Activated T-cell treated with anti-CD3 and anti-CD28 coated beads for 4 hours (primary cell): ENCODE data around the gene ZBED4.

Experiments
- DNase-seq: peaks from one replicate; pipeline ENCODE4 v3.0.0-alpha.2; 2020

The ZBED4 gene

DNA sequence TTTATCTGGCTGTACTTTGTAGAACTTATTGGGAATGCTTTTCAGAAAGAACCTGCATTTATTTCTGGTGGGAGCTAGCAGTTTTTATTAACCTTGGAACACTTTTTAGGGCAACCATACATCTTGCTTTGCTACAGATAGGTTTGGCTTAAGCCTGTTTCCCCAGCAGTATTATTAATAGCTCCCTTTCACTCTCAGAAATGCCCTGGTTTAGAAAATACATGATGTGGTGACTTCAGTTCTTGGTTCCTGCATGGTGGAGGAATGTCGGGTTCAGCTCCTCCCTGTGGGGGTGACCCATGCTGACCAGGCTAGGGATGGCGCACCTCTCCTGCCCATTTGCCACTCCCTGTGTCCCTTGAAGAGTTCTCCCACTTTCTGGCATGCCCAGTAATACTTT lies 28.2 kb downstream of the ZBED4 start:
- DNase-seq: no peak

DNA sequence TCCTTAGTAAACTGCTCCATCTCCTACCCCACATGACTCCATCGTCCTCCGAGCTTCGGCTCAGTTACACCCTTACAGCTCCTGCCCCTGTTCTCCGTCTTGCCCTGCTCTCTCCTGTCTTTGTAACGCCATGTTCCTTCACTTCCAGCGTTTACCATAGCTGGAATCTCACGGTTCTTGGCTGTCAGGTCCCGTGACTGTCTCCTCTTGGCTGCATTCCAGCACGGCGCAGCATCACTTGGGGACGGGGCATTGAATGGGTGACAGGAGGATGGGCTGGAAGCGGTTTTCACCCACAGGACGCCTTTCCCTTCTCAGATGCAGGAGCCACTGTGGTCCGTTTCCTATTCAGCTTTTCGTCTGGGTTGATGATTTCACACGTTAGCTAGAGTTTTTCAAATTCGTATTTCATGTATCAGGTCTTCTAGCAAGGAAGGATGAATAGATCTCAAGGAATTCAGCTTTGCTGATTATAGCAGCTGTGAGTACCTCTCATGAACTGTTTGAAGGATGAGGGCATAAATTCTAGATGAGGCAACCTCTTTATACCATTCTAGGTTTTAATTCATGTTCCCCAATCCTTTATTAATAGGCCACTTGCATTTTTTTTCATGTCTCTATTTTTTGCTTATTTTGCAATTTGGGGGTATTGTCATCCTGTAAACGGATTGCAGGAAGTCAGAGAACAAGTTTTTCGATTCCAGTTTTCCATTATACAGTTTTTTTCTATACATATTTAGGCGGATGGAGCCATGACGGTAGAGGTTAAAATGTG lies 29.1 kb downstream of the ZBED4 start:
- DNase-seq: no peak

DNA sequence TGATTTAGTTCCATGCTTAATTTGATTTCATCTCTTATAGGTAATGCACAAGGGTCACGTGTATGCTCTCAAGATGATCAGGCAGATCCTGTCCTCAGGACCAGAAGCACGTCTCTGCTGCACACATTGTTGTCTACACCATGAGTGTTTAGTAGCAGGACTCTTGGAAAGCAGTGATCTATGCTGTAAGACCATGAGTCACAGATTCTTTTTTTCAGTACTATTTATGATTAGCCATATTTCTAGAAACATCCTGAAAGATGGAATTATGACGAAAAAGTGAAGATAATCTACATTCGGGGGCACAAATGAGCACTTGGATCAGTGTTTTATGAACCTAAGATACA lies 29.6 kb downstream of the ZBED4 start:
- DNase-seq: no peak

DNA sequence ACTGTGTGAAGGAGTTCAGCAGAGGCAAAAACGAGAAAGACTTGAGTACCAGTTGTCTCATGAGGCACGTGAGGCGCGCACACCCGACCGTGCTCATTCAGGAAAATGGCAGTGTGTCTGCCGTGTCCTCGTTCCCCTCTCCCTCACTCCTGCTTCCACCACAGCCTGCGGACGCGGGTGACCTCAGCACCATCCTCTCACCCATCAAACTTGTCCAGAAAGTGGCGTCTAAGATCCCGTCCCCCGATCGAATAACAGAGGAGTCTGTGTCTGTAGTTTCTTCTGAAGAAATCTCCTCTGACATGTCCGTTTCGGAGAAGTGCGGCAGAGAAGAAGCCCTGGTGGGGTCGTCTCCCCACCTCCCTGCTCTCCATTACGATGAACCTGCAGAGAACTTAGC lies 30.4 kb downstream of the ZBED4 start:
- no peak for DNase-seq

DNA sequence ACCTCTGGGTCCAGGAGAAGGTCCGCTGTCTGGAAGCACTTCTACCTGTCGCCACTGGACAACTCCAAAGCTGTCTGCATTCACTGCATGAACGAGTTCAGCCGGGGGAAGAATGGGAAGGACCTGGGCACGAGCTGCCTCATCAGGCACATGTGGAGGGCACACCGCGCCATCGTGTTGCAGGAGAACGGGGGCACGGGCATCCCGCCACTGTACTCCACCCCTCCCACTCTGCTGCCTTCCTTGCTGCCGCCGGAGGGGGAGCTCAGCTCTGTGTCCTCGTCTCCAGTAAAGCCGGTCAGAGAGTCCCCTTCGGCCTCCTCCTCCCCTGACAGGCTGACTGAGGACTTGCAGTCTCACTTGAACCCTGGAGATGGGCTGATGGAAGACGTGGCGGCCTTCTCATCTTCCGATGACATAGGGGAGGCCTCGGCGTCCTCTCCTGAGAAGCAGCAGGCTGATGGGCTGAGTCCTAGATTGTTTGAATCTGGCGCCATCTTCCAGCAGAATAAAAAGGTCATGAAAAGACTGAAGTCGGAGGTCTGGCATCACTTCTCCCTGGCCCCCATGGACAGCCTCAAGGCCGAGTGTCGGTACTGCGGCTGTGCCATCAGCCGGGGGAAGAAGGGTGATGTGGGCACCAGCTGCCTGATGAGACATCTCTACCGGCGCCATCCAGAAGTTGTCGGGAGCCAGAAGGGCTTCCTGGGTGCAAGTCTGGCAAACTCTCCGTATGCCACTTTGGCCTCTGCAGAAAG lies 31.0 kb downstream of the ZBED4 start:
- no peak for DNase-seq

GRCh38 chr22:49885281-49885680 lies 31.6 kb downstream of the ZBED4 start:
- DNase-seq: no peak

DNA sequence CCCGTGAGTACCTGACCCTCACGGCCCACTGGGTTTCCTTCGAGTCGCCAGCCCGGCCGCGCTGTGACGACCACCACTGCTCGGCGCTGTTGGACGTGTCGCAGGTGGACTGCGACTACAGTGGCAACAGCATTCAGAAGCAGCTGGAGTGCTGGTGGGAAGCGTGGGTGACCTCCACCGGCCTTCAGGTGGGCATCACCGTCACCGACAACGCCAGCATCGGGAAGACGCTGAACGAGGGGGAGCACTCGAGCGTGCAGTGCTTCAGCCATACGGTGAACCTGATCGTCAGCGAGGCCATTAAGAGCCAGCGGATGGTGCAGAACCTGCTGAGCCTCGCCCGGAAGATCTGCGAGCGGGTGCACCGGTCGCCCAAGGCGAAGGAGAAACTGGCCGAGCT lies 32.2 kb downstream of the ZBED4 start:
- DNase-seq: no peak

DNA sequence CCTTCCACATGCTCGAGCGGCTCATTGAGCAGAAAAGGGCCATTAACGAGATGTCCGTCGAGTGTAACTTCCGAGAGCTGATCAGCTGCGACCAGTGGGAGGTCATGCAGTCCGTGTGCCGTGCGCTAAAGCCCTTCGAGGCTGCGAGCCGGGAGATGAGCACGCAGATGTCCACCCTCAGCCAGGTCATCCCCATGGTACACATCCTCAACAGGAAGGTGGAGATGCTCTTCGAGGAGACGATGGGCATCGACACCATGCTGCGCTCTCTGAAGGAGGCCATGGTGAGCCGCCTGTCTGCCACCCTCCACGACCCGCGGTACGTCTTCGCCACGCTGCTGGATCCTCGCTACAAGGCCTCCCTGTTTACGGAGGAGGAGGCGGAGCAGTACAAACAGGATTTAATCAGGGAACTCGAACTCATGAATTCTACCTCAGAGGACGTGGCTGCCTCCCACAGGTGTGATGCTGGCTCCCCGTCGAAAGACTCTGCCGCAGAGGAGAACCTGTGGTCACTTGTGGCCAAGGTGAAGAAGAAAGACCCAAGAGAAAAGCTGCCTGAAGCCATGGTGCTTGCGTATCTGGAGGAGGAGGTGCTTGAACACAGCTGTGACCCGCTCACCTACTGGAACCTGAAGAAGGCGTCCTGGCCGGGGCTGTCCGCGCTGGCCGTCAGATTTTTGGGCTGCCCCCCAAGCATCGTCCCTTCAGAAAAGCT lies 32.9 kb downstream of the ZBED4 start:
- DNase-seq: no peak

DNA sequence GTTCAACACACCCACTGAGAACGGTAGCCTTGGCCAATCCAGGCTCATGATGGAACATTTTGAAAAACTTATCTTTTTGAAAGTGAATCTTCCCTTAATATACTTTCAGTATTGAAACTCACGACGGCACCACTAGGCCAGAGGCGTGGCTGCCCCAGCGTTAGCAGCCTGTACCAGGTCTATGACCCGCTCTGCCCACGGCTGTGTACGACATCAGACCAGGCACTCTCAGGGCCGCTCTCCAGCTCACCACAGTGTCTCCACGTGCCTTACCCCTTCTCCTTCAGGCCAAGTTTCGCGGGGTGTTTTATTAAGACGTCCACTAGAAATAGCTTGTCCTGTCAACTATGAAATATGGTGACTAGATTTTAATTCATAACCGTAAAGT lies 33.4 kb downstream of the ZBED4 start:
- DNase-seq: no peak

DNA sequence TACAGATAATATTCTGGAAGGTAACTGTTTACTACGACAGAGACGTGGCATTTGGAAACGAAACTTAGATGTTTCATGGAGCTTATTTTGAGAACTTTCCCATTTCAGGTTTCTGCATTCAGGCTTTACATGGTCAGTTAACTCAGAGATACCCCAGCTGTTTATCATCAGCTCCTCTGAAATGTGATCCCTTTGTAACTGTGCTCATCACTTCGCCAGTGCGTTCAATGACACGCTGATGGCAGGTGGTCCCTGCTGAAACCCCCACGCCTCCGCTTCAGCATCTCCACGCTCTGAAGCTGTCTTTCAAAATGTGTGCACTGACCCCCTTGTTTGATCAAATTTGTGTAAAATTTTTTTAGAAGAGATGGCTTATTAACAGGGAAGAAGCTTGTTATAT lies 34.1 kb downstream of the ZBED4 start:
- DNase-seq: no peak

GRCh38 chr22:49889071-49889470 lies 35.4 kb downstream of the ZBED4 start:
- no peak for DNase-seq

DNA sequence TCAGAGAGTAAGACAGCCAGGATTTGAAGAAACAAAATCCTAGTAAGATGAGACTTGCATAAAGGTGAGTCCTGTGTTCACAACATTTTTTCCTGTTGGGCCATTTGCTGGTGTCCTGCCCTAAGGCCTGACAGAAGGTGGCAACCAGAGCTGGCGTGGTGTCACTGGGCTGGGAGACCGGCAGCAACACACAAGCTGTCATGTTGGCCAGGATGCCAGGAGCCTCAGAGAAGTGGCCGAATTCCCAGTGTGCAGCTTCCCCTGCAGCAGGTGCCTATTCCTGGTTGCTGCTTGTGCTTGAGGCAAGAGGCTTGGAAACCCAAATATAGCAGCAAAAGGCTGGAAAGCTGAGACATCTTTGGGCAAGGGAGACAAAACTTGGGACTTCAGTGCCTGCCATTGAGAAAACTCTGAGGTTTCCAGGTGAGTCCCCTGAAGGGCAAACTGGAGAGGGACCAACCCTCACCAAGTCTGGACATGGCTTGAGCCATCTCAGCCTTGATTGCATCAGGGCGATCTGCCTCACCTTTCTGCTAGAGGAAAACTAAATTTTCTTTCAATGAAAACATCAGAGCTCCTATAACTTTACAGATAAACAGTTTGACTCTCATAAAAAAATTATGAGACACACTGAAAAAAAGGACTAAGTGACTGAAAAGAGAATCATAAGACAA lies 38.7 kb downstream of the ZBED4 start:
- DNase-seq: no peak

DNA sequence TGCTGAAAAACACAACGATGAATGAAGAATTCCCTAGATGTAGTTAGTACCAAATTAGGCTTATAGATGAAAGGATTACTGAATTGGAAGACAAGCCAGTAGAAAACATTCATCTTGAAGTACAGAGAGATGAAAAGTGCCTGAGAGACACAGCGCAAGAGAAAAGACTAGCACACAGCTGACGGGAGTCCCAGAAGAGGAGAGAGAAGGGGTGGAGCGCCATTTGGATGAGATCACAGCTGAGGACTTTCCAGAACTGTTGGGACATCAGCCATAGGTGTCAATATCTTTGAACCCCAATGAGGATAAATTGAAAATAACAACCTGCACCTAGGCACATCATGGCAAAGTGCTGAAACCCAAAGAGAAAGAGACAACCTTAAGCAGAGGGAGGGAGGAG lies 39.4 kb downstream of the ZBED4 start:
- no peak for DNase-seq

DNA sequence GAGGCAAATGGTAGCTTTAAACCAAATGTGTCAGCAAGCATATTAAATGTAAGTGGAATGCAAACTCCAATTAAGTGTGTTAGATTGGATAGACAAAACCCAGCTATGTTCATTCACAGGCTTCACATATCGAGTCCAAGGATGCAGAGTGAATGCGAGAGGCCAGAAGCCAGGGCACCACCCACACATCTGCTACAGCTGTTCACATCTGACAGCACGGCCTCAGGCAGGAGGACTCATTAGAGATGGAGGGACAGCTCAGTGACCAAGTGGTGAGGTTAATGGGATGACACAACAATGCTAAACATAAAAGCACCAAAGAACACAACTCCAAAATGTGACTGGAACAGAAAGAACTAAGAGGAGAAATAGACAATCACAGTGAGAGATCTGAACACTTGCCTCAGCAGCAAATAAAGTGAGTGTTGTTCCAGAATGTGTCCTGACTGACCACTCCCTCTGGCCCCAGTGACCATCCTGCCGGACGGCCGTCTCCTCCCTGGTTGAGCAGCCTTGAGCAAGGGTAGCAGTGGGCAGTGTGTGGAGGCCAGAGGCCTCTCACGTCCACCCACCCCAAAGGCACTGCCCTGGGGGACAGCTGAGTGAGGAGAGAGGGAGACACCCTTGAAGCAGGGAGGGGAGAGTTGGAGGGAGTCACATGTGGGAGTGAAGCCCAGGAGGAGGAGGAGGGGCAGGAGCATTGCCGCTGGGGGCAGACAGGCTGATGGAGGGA lies 40.8 kb downstream of the ZBED4 start:
- no peak for DNase-seq

DNA sequence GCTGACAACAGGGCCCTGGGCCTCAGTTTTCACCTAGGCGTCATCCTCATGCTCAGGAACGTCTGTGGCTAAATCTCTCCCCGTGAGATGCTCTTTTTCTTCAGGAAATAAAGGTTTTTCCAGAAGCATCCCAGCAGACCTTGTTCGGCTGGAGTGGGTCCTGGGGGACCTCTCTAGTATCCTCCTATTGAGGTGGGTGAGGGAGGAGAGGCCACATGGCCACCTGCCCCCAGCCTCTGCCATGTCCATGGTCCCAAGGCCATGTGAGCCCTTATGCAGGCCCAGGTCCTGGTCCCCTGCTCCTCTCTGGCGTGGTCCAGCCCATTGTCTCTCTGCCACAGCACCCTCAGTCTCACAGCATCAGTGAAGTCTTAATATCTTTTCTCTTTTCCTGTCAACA lies 42.6 kb downstream of the ZBED4 start:
- DNase-seq: no peak

GRCh38 chr22:49897015-49897684 lies 43.5 kb downstream of the ZBED4 start:
- no peak for DNase-seq

DNA sequence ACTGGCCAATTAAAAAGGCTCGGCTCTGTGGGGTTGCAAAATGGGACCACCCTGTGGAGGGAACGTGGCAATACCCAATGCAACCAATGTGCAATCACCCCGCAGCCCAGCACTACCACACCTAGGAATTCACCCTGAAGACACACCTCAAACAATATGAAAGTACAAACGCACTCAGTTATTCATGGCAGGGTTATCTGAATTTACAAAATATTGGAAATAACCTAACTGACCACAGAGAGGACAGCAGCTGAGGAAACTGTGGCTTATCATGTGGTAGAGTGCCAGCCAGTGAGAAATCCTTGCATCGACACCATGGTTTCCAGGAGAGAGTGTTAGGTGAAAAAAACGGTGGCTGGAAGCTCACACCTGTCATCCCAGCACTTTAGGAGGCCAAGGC lies 45.9 kb downstream of the ZBED4 start:
- no peak for DNase-seq

DNA sequence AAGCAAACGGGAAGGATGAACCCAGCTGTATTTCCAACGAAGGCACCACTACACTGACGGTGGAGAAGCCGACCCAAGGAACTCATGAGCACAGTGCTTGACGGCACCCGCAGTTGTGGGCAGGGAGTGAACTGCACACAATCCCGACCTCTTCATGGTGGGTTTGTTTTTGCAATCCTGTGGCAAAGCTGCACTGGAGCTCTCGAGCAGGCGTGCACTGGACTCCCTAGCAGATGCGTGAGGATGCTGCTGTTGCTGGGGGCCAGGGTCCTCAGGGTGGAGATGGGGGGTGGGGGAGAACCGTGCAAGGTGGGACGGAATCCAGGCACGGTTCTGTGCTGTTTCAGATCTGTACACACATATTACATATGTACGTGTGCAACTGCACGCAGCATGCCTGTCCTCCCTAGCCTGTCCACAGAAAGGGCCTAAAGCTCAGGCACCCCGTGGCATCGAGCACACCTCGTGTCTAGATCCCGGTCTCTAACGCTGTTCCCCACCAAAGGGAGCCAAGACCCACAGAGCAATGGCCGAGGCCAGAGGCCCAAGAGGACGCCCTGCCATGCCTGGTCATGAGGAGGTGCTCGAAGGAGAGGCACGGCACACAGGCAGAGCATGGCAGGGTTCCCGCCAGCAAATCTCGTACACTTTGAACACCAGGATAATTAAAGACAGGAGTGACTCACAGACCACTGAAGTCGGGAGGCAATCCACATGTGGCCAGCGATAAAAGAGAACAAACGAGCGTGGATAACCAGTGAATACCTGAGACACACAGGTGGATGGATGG lies 47.0 kb downstream of the ZBED4 start:
- DNase-seq: no peak

- no peak for DNase-seq
Measured at GRCh38 chr22:49901457-49901856, 47.8 kb downstream of the ZBED4 start.

DNA sequence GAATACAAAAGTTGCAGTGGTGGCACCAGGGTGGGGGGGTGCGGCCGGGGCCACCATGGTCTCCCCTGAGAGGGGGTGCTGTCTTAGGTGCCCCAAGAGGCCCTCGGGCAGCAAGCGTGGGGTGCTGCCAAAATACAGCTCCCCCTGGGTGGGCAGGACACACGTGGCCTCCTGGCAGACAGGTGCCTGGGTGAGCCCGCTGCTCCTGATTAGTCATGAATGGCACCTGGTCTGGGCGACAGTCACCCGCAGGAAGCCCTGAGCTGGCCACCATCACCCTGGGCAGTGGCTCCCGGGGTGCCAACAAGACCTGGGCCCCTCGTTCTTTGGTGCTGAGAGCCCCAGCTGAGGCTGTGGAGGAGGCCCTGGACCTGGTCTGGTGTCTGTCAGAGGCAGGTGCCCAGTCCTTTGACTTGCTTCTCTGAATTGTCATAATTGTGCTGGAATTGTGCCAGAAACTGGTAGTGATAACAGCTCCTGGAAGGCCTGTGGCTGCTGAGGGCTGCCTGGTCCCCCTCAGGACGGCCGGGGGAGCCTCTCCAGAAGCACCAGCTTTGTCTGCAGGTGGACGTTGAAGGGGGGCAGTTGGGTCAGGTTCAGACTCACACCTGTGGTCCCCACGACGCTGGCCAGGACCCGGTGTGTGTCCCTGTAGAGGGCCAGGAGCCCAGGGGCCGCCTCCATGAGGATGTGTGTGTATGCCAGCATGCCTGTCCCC lies 49.8 kb downstream of the ZBED4 start:
- no peak for DNase-seq

DNA sequence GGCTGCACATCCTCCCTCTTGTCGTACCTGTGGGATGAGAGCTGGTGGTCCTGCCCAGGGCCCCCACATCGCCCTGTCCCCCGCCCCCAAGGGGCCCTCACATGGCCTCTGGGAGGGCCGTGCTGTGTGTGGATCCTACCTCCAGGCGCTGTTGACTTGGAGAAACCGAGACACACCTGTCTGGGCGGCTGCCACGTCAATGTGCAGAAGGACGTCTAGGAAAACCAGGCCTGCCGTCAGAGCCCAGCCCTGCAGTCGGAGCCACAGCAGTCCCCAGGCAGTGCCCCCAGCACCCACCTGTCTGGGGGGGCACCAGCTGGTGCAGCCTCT lies 50.4 kb downstream of the ZBED4 start:
- no peak for DNase-seq
